Uterus (tissue), 4 donors: ENCODE results near the gene CECR2. TPM values are rescaled to one million over a fixed set of nuclear protein-coding genes. Genes with fewer than 3 reads are reported as not detected.

Source experiments
- DNase-seq, 2 donors: peaks; one replicate each; pipeline ENCODE4 v3.0.0-alpha.2; 2019 to 2020
- H3K27ac ChIP-seq, 2 donors: fragments of 200-600 bp; sonication (generic); 1 replicate in 1 of 2; 2 replicates in 1 of 2; pipeline ENCODE4 v1.5.1; 2016 to 2018
- H3K27me3 ChIP-seq, 2 donors: fragments of 200-600 bp; sonication (generic); one replicate each; pipeline ENCODE4 v1.5.1; 2018 to 2019; ENCODE audit warnings: control low read depth in 1 of 2
- H3K36me3 ChIP-seq, 2 donors: fragments of 200-600 bp; sonication (generic); one replicate each; pipeline ENCODE4 v1.5.1; 2019; ENCODE audit warnings: control low read depth in 1 of 2
- H3K4me1 ChIP-seq, 2 donors: fragments of 200-600 bp; sonication (generic); one replicate each; pipeline ENCODE4 v1.5.1; 2018 to 2019; ENCODE audit warnings: control low read depth in 1 of 2
- H3K4me3 ChIP-seq, 2 donors: fragments of 200-600 bp; sonication (generic); 1 replicate in 1 of 2; 2 replicates in 1 of 2; pipeline ENCODE4 v1.5.1; 2018 to 2019; ENCODE audit warnings: mild to moderate bottlenecking in 1 of 2
- H3K9me3 ChIP-seq, 2 donors: fragments of 200-600 bp; sonication (generic); one replicate each; pipeline ENCODE4 v1.5.1; 2019; ENCODE audit warnings: control low read depth in 1 of 2
- CTCF ChIP-seq, 4 experiments: fragments of 200-600 bp in 2 of 4; fragments of 450-650 bp in 2 of 4; sonication (generic) in 2 of 4; IDR thresholded peaks; one replicate each; pipeline ENCODE4 v1.5.1; 2016 to 2019; ENCODE audit warnings: antibody characterized with exemption in 4 of 4, mild to moderate bottlenecking in 2 of 4, moderate library complexity in 1 of 4
- POLR2A ChIP-seq, 2 donors: fragments of 450-650 bp; IDR thresholded peaks; one replicate each; pipeline ENCODE4 v1.6.1; 2016; ENCODE audit warnings: antibody characterized with exemption in 2 of 2, mild to moderate bottlenecking in 1 of 2, moderate library complexity in 1 of 2
- intact Hi-C: fragments of 100-400 bp; cut with DNase I; formaldehyde crosslinking; loops from one replicate; pipeline ENCODE4 v1.15.1; 2023; ENCODE audit warnings: low total_unique reads
- total RNA-seq, 4 donors: library from RNA; depleted of rRNA in 3 of 4; stranded (reverse); fragments of >200 nt in 3 of 4; gene quantifications; one replicate each; pipeline versions ENCODE4 v1.1.0 to v1.2.4, GENCODE V29; 2014 to 2023
- donor health status: DM: yes; HTN: yes; CAD: no.

Gene CECR2
- total RNA-seq, 4 donors from 2014 or later = under 0.01 to 6.3 (median 3.8) TPM

GRCh38 chr22:17370026-17370765 lies 936 bp downstream of the CECR2 start:
- TF ChIP-seq POLR2A (IDR thresholded peaks at IDR 0.05) = no peak
- Histone ChIP-seq H3K27ac (peak overlapping the region; percentile 47 to 70), H3K4me3 (peak overlapping the region; percentile 19 to 63), H3K27me3 (peaks cover 0 to 25% of the 10 kb centered on the region in 2 donors), H3K4me1 (peaks cover 0 to 18% of the 10 kb centered on the region in 2 donors), H3K9me3 (no peaks in the 10 kb centered on the region), H3K36me3 (no peaks in the 10 kb centered on the region)
- peak in 1 of 2 donors; percentile 14 for DNase-seq
- intact Hi-C loops = no loop called here

GRCh38 chr22:17370766-17371432 lies 1.6 kb downstream of the CECR2 start:
- H3K4me1 ChIP-seq = peaks cover 0 to 18% of the 10 kb centered on the region in 2 donors
- DNase-seq = no peak
- H3K4me3 ChIP-seq = peak overlapping the region; percentile 19 to 63
- peaks cover 0 to 25% of the 10 kb centered on the region in 2 donors for H3K27me3 ChIP-seq
- H3K36me3 ChIP-seq = no peaks in the 10 kb centered on the region
- TF ChIP-seq CTCF (IDR thresholded peaks at IDR 0.05) (no peak), POLR2A (IDR thresholded peaks at IDR 0.05) (no peak)
- H3K9me3 ChIP-seq = no peaks in the 10 kb centered on the region
- intact Hi-C loops = no loop called here
- H3K27ac ChIP-seq = peak overlapping the region; percentile 47 to 70

- intact Hi-C loops = no loop called here
- Histone ChIP-seq H3K4me3 (no peak overlapping the region), H3K27me3 (peaks cover 0 to 25% of the 10 kb centered on the region in 2 donors), H3K27ac (no peak overlapping the region), H3K36me3 (no peaks in the 10 kb centered on the region), H3K9me3 (no peaks in the 10 kb centered on the region), H3K4me1 (peaks cover 0 to 18% of the 10 kb centered on the region in 2 donors)
- DNase-seq = no peak
- TF ChIP-seq POLR2A (IDR thresholded peaks at IDR 0.05) (no peak), CTCF (IDR thresholded peaks at IDR 0.05) (no peak)
These were observed 2.2 kb downstream of the CECR2 start for GRCh38 chr22:17371448-17371847.

GRCh38 chr22:17373855-17374254 lies 4.6 kb downstream of the CECR2 start:
- DNase-seq = no peak
- TF ChIP-seq POLR2A (IDR thresholded peaks at IDR 0.05) (no peak), CTCF (IDR thresholded peaks at IDR 0.05) (no peak)
- no peak overlapping the region for H3K27ac ChIP-seq
- H3K4me3 ChIP-seq = no peak overlapping the region
- H3K4me1 ChIP-seq = peaks cover 0 to 11% of the 10 kb centered on the region in 2 donors
- no peaks in the 10 kb centered on the region for H3K36me3 ChIP-seq
- intact Hi-C loops = no loop called here
- H3K27me3 ChIP-seq = peaks cover 0 to 25% of the 10 kb centered on the region in 2 donors
- H3K9me3 ChIP-seq = no peaks in the 10 kb centered on the region

- Histone ChIP-seq H3K36me3 (no peaks in the 10 kb centered on the region), H3K4me3 (no peak overlapping the region), H3K4me1 (no peaks in the 10 kb centered on the region), H3K27ac (no peak overlapping the region), H3K27me3 (peaks cover 0 to 25% of the 10 kb centered on the region in 2 donors), H3K9me3 (no peaks in the 10 kb centered on the region)
- intact Hi-C loops = no loop called here
- no peak for DNase-seq
- TF ChIP-seq POLR2A (IDR thresholded peaks at IDR 0.05) (no peak), CTCF (IDR thresholded peaks at IDR 0.05) (no peak)
These were observed 6.8 kb downstream of the CECR2 start for GRCh38 chr22:17375914-17376614.
